Esophagus squamous epithelium (tissue), 4 donors: ENCODE measurements around the gene STARD13.

Source experiments
- CTCF ChIP-seq, 6 experiments: fragments of 450-650 bp in 4 of 6; fragments of 200-600 bp in 2 of 6; sonication (generic) in 2 of 6; IDR thresholded peaks; one replicate each; pipeline ENCODE4 v1.5.1; 2016 to 2019; ENCODE audit warnings: antibody characterized with exemption in 6 of 6, mild to moderate bottlenecking in 4 of 6, moderate library complexity in 4 of 6
- POLR2A ChIP-seq, 4 donors: fragments of 450-650 bp; IDR thresholded peaks; one replicate each; pipeline ENCODE4 v1.6.1; 2017; ENCODE audit warnings: antibody characterized with exemption in 4 of 4, mild to moderate bottlenecking in 4 of 4, moderate library complexity in 3 of 4

DNA sequence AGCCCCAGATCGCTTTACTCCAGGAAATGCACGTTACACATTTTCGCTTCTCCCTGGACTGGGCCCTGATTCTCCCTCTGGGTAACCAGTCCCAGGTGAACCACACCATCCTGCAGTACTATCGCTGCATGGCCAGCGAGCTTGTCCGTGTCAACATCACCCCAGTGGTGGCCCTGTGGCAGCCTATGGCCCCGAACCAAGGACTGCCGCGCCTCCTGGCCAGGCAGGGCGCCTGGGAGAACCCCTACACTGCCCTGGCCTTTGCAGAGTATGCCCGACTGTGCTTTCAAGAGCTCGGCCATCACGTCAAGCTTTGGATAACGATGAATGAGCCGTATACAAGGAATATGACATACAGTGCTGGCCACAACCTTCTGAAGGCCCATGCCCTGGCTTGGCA is 224.7 kb downstream of the STARD13 start:
- TF ChIP-seq CTCF (IDR thresholded peaks at IDR 0.05) (no peak), POLR2A (IDR thresholded peaks at IDR 0.05) (no peak)
